Measurements from ENCODE around the gene SLC6A19. TPM values are rescaled to one million over a fixed set of nuclear protein-coding genes. Genes with fewer than 3 reads are reported as not detected.

SLC6A19 gene
- total and polyA plus RNA-seq, 4 donors = 0.17 to 4.9 (median 0.91) TPM

GRCh38 chr5:1169211-1170115, 31.9 kb upstream of the SLC6A19 start:
- Histone ChIP-seq H3K9ac (ENCODE audit: low read depth in 1 of 2, low read length in 2 of 2) (no peak overlapping the region), H3K27ac (ENCODE audit: low read depth in 1 of 2, low read length in 2 of 2) (no peak overlapping the region), H3K4me3 (ENCODE audit: low read depth in 1 of 3, low read length in 3 of 3) (no peak overlapping the region), H3K36me3 (ENCODE audit: control insufficient read depth in 4 of 4, insufficient read depth in 3 of 4, low read depth in 1 of 4, low read length in 3 of 4) (no peaks in the 10 kb centered on the region), H3K27me3 (ENCODE audit: control insufficient read depth in 4 of 4, insufficient read depth in 4 of 4, low read length in 3 of 4) (no peaks in the 10 kb centered on the region), H3K9me3 (ENCODE audit: control insufficient read depth in 4 of 4, low read length in 3 of 4) (no peaks in the 10 kb centered on the region), H3K4me1 (ENCODE audit: control insufficient read depth in 4 of 4, insufficient read depth in 4 of 4, low read length in 3 of 4) (peaks cover 0 to 8% (median 3%) of the 10 kb centered on the region in 4 donors)
- DNase-seq (ENCODE audit: low spot score) = no peak
- 94% methylated on average over 33 of the region's 33 CpGs for WGBS
- no peak for TF ChIP-seq RXRA (IDR thresholded peaks at IDR 0.05)
- TF ChIP-seq RAD21 (IDR thresholded peaks at IDR 0.05) = no peak

- Histone ChIP-seq H3K36me3 (ENCODE audit: control insufficient read depth in 4 of 4, insufficient read depth in 3 of 4, low read depth in 1 of 4, low read length in 3 of 4) (no peaks in the 10 kb centered on the region), H3K4me3 (ENCODE audit: low read depth in 1 of 3, low read length in 3 of 3) (no peak overlapping the region), H3K9ac (ENCODE audit: low read depth in 1 of 2, low read length in 2 of 2) (no peak overlapping the region), H3K27me3 (ENCODE audit: control insufficient read depth in 4 of 4, insufficient read depth in 4 of 4, low read length in 3 of 4) (no peaks in the 10 kb centered on the region), H3K4me1 (ENCODE audit: control insufficient read depth in 4 of 4, insufficient read depth in 4 of 4, low read length in 3 of 4) (peaks cover 0 to 8% (median 3%) of the 10 kb centered on the region in 4 donors), H3K9me3 (ENCODE audit: control insufficient read depth in 4 of 4, low read length in 3 of 4) (no peaks in the 10 kb centered on the region), H3K27ac (ENCODE audit: low read depth in 1 of 2, low read length in 2 of 2) (no peak overlapping the region)
- no peak for DNase-seq (ENCODE audit: low spot score)
- 76% methylated on average over 15 of the region's 15 CpGs for WGBS
- no peak for TF ChIP-seq EGR1 (IDR thresholded peaks at IDR 0.05; ENCODE audit: low read depth in 2 of 2)
- no peak for TF ChIP-seq SP1 (IDR thresholded peaks at IDR 0.05)
- TF ChIP-seq, protein P1, sequence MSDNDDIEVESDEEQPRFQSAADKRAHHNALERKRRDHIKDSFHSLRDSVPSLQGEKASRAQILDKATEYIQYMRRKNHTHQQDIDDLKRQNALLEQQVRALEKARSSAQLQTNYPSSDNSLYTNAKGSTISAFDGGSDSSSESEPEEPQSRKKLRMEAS (IDR thresholded peaks at IDR 0.05) = no peak
- no peak for TF ChIP-seq ATF3 (IDR thresholded peaks at IDR 0.05)
- no peak for TF ChIP-seq FOXA2 (IDR thresholded peaks at IDR 0.05)
- no peak for TF ChIP-seq HNF4A (conservative IDR thresholded peaks at IDR 0.05)
- TF ChIP-seq RXRA (IDR thresholded peaks at IDR 0.05) = no peak
- no peak for TF ChIP-seq YY1 (IDR thresholded peaks at IDR 0.05)
- TF ChIP-seq HNF4G (IDR thresholded peaks at IDR 0.05) = no peak
- TF ChIP-seq NR2F2 (IDR thresholded peaks at IDR 0.05) = no peak
- no peak for TF ChIP-seq FOXA1 (IDR thresholded peaks at IDR 0.05)
- no peak for TF ChIP-seq CTCF (IDR thresholded peaks at IDR 0.05; ENCODE audit: low read depth, low read length, missing input control)
- no peak for TF ChIP-seq REST (IDR thresholded peaks at IDR 0.05)
- no peak for TF ChIP-seq TAF1 (conservative IDR thresholded peaks at IDR 0.05)
- no peak for TF ChIP-seq GABPA (IDR thresholded peaks at IDR 0.05 in 1 of 2, conservative IDR thresholded peaks at IDR 0.05 in 1 of 2)
- TF ChIP-seq RAD21 (IDR thresholded peaks at IDR 0.05) = no peak
Observed at GRCh38 chr5:1171340-1171941, 30.0 kb upstream of the SLC6A19 start.
